ENCODE results near the gene UQCC2. TPM values are rescaled to one million over a fixed set of nuclear protein-coding genes. Genes with fewer than 3 reads are reported as not detected.

The UQCC2 gene
- total and polyA plus RNA-seq, 4 donors, result 14.7 to 48.2 (median 21.8) TPM

DNA sequence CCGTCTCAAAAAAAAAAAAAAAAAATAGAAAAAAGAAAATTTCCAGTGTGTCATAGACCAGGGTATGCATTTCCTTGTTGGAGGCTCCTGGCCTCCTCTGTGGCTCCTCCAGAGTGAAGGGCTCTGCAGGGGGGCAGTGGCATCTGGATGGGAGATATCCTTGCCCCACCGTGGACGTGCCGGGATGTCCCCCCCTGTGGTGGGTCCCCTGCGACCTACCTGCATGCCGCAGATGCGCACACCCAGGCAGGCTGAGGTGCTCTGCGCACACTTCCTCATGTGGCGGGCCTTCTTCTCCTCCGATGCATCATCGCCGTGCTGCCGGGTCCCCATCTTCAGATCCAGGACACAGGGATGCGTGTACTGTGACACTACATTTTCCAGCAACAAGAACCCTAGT lies 13.7 kb upstream of the UQCC2 start:
- 90 to 94% methylated on average over 13 to 14 of the region's 14 CpGs for WGBS, 2 donors
- Histone ChIP-seq H3K27ac (ENCODE audit: low read depth in 1 of 2, low read length in 2 of 2) (no peak overlapping the region), H3K4me3 (ENCODE audit: low read length in 2 of 2) (no peak overlapping the region), H3K4me1 (ENCODE audit: control insufficient read depth in 1 of 2, insufficient read depth in 2 of 2, low read length in 2 of 2) (no peaks in the 10 kb centered on the region), H3K27me3 (ENCODE audit: control insufficient read depth in 1 of 2, insufficient read depth in 2 of 2, low read length in 1 of 2) (no peaks in the 10 kb centered on the region), H3K9me3 (ENCODE audit: control insufficient read depth, low read length) (no peaks in the 10 kb centered on the region), H3K36me3 (ENCODE audit: control insufficient read depth in 1 of 2, insufficient read depth in 2 of 2, low read length in 1 of 2) (no peaks in the 10 kb centered on the region)
- intact Hi-C loops (cut with DNase I), result no loop called here
- ATAC-seq (ENCODE audit: low FRiP score) (no peak), DNase-seq (no peak)

DNA sequence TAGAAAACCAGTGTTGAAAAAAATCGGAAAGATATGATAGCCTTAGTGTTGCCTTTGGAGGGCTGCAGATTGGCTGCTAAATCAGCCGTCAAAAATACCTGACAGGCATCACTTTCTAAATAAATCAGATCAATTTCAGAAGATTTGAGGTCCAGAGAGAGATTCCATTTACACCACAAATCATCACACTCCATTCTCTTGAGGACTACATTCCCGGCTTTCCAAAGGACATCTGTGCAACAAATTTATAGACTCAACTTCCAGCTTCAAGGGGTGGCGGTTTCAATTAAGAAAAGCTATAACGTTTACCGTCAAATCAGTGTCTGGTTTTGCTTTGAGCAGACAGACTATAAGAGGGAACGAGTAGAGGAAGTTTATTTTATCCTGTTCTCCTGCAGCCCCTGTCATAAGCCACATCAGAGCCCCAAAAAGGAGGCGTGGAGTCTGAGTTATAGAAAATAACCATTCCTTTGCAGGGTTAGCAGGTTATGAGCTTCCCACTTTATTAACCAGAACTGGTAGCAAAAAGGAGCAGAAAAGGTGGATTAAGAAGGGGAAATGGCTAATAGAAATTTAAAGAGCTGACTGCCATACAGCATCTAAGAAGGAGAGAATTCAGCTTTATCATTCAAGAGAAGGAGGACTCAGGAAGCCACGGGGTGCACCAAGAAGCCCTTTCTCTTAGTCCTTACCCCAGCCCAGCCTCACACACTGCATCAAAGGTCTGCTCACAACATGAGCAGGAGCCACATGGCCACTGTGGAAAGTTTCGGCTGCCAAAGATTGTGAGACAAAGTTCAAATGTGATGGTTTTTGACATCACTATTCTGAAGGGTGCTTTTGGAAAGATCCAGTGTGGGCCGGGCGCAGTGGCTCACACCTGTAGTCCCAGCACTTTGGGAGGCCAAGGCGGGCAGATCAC lies 12.9 kb upstream of the UQCC2 start:
- H3K36me3 ChIP-seq (ENCODE audit: control insufficient read depth in 1 of 2, insufficient read depth in 2 of 2, low read length in 1 of 2), result no peaks in the 10 kb centered on the region
- no peak for ATAC-seq (ENCODE audit: low FRiP score)
- no peak for DNase-seq
- 55 to 61% methylated on average over 13 of the region's 13 CpGs for WGBS, 2 donors
- intact Hi-C loops (cut with DNase I), result no loop called here
- no peak overlapping the region for H3K27ac ChIP-seq (ENCODE audit: low read depth in 1 of 2, low read length in 2 of 2)
- H3K9me3 ChIP-seq (ENCODE audit: control insufficient read depth, low read length), result no peaks in the 10 kb centered on the region
- no peak overlapping the region for H3K4me3 ChIP-seq (ENCODE audit: low read length in 2 of 2)
- no peaks in the 10 kb centered on the region for H3K27me3 ChIP-seq (ENCODE audit: control insufficient read depth in 1 of 2, insufficient read depth in 2 of 2, low read length in 1 of 2)
- no peaks in the 10 kb centered on the region for H3K4me1 ChIP-seq (ENCODE audit: control insufficient read depth in 1 of 2, insufficient read depth in 2 of 2, low read length in 2 of 2)

DNA sequence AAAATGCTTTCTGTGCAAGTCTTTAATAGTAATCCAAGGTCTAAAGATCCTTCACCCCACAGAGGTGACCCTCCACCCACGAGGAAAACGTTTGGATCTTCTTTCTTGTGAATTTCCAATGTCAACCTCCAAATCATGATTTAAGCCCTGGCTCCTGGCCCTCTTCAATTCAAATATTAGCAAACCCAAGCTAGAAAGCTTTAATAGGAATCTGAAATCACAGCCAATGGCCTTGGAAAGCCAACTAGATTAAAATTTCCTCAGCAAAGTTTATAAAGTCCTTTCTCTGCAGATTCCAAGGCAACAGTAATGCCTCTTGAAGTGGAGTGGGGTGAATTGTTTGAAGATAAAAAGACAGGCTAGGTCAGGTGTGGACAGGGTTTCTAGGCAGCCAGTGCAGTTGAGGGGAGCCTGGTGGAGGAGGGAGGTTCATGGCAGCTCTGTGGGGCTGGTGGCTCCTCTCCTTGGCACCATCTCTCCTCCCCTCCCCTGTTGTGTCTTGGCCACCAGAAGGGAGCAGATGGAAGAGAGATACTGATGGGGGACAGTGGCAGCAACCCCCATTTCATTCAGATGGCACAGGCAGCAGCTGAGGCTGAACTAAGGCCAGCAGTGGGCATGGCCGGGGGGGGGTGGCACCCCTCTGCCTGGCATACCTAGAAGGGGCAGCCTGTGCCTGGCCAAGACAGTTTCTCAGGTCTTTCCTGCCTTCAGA lies 12.0 kb upstream of the UQCC2 start:
- no peak overlapping the region for H3K27ac ChIP-seq (ENCODE audit: low read depth in 1 of 2, low read length in 2 of 2)
- no peaks in the 10 kb centered on the region for H3K27me3 ChIP-seq (ENCODE audit: control insufficient read depth in 1 of 2, insufficient read depth in 2 of 2, low read length in 1 of 2)
- no peak overlapping the region for H3K4me3 ChIP-seq (ENCODE audit: low read length in 2 of 2)
- WGBS, 2 donors, result 26 to 35% methylated on average over 3 of the region's 3 CpGs
- H3K4me1 ChIP-seq (ENCODE audit: control insufficient read depth in 1 of 2, insufficient read depth in 2 of 2, low read length in 2 of 2), result no peaks in the 10 kb centered on the region
- intact Hi-C loops (cut with DNase I), result no loop called here
- ATAC-seq (ENCODE audit: low FRiP score) (peak; percentile 6), DNase-seq (no peak)
- no peaks in the 10 kb centered on the region for H3K9me3 ChIP-seq (ENCODE audit: control insufficient read depth, low read length)
- no peaks in the 10 kb centered on the region for H3K36me3 ChIP-seq (ENCODE audit: control insufficient read depth in 1 of 2, insufficient read depth in 2 of 2, low read length in 1 of 2)

DNA sequence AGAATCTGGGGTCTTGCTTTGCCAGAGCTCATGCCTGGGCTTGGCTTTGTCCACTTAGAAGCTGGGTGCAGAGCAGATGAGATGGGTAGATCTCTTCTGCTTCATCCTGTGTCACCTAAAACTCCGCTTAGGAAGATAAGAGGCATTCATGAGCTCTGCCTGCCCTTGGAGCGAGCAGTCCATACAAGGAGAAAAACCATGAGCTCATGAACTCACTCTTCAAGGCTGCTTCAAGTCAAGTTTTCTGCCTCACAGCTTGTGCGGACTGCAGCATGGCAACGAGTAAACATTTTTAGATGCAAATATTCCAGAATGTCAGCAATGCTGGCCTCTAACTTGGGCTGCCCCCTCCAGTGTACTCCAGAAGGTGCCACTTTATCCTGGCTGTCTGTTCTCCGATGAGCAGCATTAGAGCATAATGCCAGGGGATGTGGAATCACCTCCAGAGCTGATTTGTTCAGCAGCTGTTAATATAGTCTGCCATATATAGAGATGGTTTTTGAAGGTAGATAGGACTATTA lies 10.7 kb upstream of the UQCC2 start:
- Histone ChIP-seq H3K36me3 (ENCODE audit: control insufficient read depth in 1 of 2, insufficient read depth in 2 of 2, low read length in 1 of 2) (no peaks in the 10 kb centered on the region), H3K9me3 (ENCODE audit: control insufficient read depth, low read length) (no peaks in the 10 kb centered on the region), H3K27me3 (ENCODE audit: control insufficient read depth in 1 of 2, insufficient read depth in 2 of 2, low read length in 1 of 2) (no peaks in the 10 kb centered on the region), H3K4me3 (ENCODE audit: low read length in 2 of 2) (no peak overlapping the region), H3K4me1 (ENCODE audit: control insufficient read depth in 1 of 2, insufficient read depth in 2 of 2, low read length in 2 of 2) (no peaks in the 10 kb centered on the region), H3K27ac (ENCODE audit: low read depth in 1 of 2, low read length in 2 of 2) (no peak overlapping the region)
- DNase-seq (no peak), ATAC-seq (ENCODE audit: low FRiP score) (no peak)
- WGBS, 2 donors, result 82 to 90% methylated on average over 5 of the region's 5 CpGs
- intact Hi-C loops (cut with DNase I), result no loop called here

DNA sequence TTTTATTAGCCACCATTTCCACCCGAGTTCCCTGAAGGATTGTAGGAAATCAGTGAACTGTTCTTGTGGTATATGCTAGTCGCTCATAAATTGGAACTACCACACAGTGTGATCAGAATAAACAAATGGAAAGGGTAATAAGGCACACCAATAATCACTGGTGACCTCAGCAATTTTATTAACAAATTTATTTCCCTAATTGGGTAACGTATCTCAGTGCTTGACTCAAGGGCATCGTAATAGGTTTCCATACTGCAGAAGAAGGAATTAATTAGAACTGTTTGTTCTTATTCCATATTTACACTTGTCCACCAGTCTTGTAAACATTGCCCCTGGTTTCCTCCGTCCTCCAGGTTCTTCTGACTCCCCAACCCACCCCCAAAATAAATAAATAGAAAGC lies 10.0 kb upstream of the UQCC2 start:
- H3K36me3 ChIP-seq (ENCODE audit: control insufficient read depth in 1 of 2, insufficient read depth in 2 of 2, low read length in 1 of 2), result no peaks in the 10 kb centered on the region
- ATAC-seq (ENCODE audit: low FRiP score), result no peak
- WGBS, 2 donors, result 54 to 72% methylated on average over 5 of the region's 5 CpGs
- H3K27me3 ChIP-seq (ENCODE audit: control insufficient read depth in 1 of 2, insufficient read depth in 2 of 2, low read length in 1 of 2), result no peaks in the 10 kb centered on the region
- no peak overlapping the region for H3K27ac ChIP-seq (ENCODE audit: low read depth in 1 of 2, low read length in 2 of 2)
- no peaks in the 10 kb centered on the region for H3K9me3 ChIP-seq (ENCODE audit: control insufficient read depth, low read length)
- no peak for DNase-seq
- H3K4me1 ChIP-seq (ENCODE audit: control insufficient read depth in 1 of 2, insufficient read depth in 2 of 2, low read length in 2 of 2), result no peaks in the 10 kb centered on the region
- intact Hi-C loops (cut with DNase I), result no loop called here
- H3K4me3 ChIP-seq (ENCODE audit: low read length in 2 of 2), result no peak overlapping the region

- Histone ChIP-seq H3K27me3 (ENCODE audit: control insufficient read depth in 1 of 2, insufficient read depth in 2 of 2, low read length in 1 of 2) (no peaks in the 10 kb centered on the region), H3K4me3 (ENCODE audit: low read length in 2 of 2) (no peak overlapping the region), H3K4me1 (ENCODE audit: control insufficient read depth in 1 of 2, insufficient read depth in 2 of 2, low read length in 2 of 2) (no peaks in the 10 kb centered on the region), H3K9me3 (ENCODE audit: control insufficient read depth, low read length) (no peaks in the 10 kb centered on the region), H3K27ac (ENCODE audit: low read depth in 1 of 2, low read length in 2 of 2) (no peak overlapping the region), H3K36me3 (ENCODE audit: control insufficient read depth in 1 of 2, insufficient read depth in 2 of 2, low read length in 1 of 2) (no peaks in the 10 kb centered on the region)
- DNase-seq (no peak), ATAC-seq (ENCODE audit: low FRiP score) (no peak)
- 37 to 60% methylated on average over 1 of the region's 1 CpG for WGBS, 2 donors
- intact Hi-C loops (cut with DNase I), result no loop called here
Measured at GRCh38 chr6:33720998-33721397, 9.5 kb upstream of the UQCC2 start.

GRCh38 chr6:33719326-33719987 lies 8.0 kb upstream of the UQCC2 start:
- no peaks in the 10 kb centered on the region for H3K36me3 ChIP-seq (ENCODE audit: control insufficient read depth in 1 of 2, insufficient read depth in 2 of 2, low read length in 1 of 2)
- no peaks in the 10 kb centered on the region for H3K9me3 ChIP-seq (ENCODE audit: control insufficient read depth, low read length)
- H3K4me3 ChIP-seq (ENCODE audit: low read length in 2 of 2), result no peak overlapping the region
- 84 to 88% methylated on average over 11 of the region's 11 CpGs for WGBS, 2 donors
- H3K27ac ChIP-seq (ENCODE audit: low read depth in 1 of 2, low read length in 2 of 2), result no peak overlapping the region
- no peaks in the 10 kb centered on the region for H3K27me3 ChIP-seq (ENCODE audit: control insufficient read depth in 1 of 2, insufficient read depth in 2 of 2, low read length in 1 of 2)
- DNase-seq (no peak), ATAC-seq (ENCODE audit: low FRiP score) (no peak)
- no peaks in the 10 kb centered on the region for H3K4me1 ChIP-seq (ENCODE audit: control insufficient read depth in 1 of 2, insufficient read depth in 2 of 2, low read length in 2 of 2)
- intact Hi-C loops (cut with DNase I), result no loop called here

DNA sequence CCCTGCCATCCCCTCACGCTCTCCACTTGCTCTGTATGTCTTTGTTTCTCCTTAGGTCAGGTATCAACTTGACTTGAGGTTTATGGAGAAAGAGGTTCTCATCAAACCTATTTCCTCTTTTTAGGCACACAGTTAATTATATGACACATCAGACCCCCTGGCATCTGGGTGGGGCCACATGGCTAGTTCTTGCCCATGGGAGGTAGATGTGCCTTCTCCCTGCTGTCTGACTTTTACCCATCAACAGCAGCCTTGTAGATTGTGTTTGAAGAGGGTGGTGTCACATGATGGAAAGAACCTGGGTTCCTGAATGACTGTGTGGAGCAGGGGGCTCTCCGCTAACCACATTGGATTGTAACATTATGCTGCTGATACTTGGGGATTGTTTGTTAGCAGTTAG lies 7.2 kb upstream of the UQCC2 start:
- intact Hi-C loops (cut with DNase I), result no loop called here
- 96 to 100% methylated on average over 2 of the region's 2 CpGs for WGBS, 2 donors
- DNase-seq (no peak), ATAC-seq (ENCODE audit: low FRiP score) (no peak)
- Histone ChIP-seq H3K27me3 (ENCODE audit: control insufficient read depth in 1 of 2, insufficient read depth in 2 of 2, low read length in 1 of 2) (no peaks in the 10 kb centered on the region), H3K4me1 (ENCODE audit: control insufficient read depth in 1 of 2, insufficient read depth in 2 of 2, low read length in 2 of 2) (no peaks in the 10 kb centered on the region), H3K27ac (ENCODE audit: low read depth in 1 of 2, low read length in 2 of 2) (no peak overlapping the region), H3K4me3 (ENCODE audit: low read length in 2 of 2) (no peak overlapping the region), H3K9me3 (ENCODE audit: control insufficient read depth, low read length) (no peaks in the 10 kb centered on the region), H3K36me3 (ENCODE audit: control insufficient read depth in 1 of 2, insufficient read depth in 2 of 2, low read length in 1 of 2) (no peaks in the 10 kb centered on the region)

Measured in aorta (tissue), 5 donors.